Activated T-helper 17 cell treated with anti-CD3 and anti-CD28 coated beads, Interleukin-2, amount 50 U/mL, for 72 hours (primary cell): ENCODE data around the gene EGFR. TPM values are rescaled to one million over a fixed set of nuclear protein-coding genes. Genes with fewer than 3 reads are reported as not detected.

Source experiments
- ATAC-seq: fragments of 150-1000 bp; cut with Tn5 transposase; replicated peaks from 2 replicates; pipeline ENCODE4 v1.10.0; 2021; ENCODE audit warnings: mild to moderate bottlenecking, moderate library complexity
- H3K27ac Mint-ChIP-seq: one replicate; pipeline ENCODE4 v1.8.0; 2022; ENCODE audit warnings: mixed read lengths
- H3K27me3 Mint-ChIP-seq: one replicate; pipeline ENCODE4 v1.8.0; 2022; ENCODE audit warnings: mixed read lengths
- H3K36me3 Mint-ChIP-seq: one replicate; pipeline ENCODE4 v1.8.0; 2022; ENCODE audit warnings: low read depth, mild to moderate bottlenecking, mixed read lengths
- H3K4me1 Mint-ChIP-seq: one replicate; pipeline ENCODE4 v1.8.0; 2022; ENCODE audit warnings: mixed read lengths
- H3K4me3 Mint-ChIP-seq: one replicate; pipeline ENCODE4 v1.8.0; 2022; ENCODE audit warnings: mild to moderate bottlenecking, mixed read lengths
- H3K9me3 Mint-ChIP-seq: one replicate; pipeline ENCODE4 v1.8.0; 2022; ENCODE audit warnings: mixed read lengths
- total RNA-seq, 2 donors: library from RNA; stranded (reverse); gene quantifications; one replicate each; pipeline ENCODE4 v1.2.3, GENCODE V29; 2022

The EGFR gene
- total RNA-seq, 2 donors from 2014 or later: 0.02 TPM; not detected in 1

DNA sequence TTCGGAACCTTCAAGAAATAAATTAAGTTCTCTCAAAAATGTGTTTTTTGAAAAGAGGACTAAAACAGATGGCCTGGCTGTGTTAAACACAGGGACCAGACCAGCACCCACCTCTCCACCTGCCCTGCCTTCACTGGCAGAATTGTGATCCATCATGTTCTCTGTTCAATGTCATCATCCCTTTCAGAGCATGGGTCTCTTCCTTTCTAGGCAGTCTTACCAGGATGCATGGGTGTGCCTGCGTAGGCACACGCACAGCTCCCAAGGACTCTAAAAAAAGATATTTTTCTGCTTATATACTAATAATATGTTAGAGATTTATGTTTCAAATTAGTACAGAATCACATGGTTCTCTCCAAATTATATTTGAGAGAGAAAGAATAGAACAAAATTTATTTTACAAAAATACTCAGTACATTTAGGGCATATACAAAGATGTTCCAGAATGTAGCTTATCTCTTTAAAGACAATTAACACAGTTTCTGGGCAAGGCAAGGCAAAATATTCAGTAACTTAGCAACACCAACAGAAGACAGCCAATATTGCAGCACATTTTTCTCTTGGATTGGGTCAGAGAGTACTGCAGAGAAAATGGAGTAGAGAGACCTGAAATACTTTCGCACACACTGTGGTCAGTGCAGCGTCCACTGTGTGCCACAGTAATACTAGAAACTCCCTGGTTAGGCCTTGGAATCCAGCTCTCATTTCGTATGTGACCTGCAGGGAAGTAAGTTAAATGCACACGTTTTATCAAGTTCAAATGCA is 52.8 kb downstream of the EGFR start:
- ATAC-seq: no peak
- no peaks in the 10 kb centered on the region for H3K36me3 Mint-ChIP-seq
- H3K9me3 Mint-ChIP-seq: peaks cover 5% of the 10 kb centered on the region
- peaks cover 15% of the 10 kb centered on the region for H3K27me3 Mint-ChIP-seq
- no peak overlapping the region for H3K4me3 Mint-ChIP-seq
- no peak overlapping the region for H3K27ac Mint-ChIP-seq
- peaks cover 15% of the 10 kb centered on the region for H3K4me1 Mint-ChIP-seq

DNA sequence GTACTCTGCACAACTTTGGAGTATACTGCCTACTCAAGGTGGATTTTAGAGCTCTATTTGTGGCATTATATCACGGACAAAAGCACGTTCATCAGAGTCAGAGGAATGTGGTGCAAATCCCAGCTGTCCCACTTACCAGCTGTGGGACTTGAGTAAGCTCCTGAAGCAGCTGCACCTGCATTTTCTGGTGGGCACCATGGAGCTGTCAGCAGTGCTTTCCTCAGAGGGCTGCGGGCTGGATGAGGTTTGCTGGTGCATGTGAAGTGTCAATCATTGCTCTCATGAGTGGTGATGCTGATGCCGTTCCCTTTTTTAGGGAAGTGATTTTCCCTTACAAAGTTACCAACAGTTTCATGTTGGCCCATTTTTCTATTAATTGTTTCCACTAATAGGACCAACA is 53.4 kb downstream of the EGFR start:
- no peaks in the 10 kb centered on the region for H3K36me3 Mint-ChIP-seq
- H3K4me1 Mint-ChIP-seq: peaks cover 15% of the 10 kb centered on the region
- H3K4me3 Mint-ChIP-seq: no peak overlapping the region
- H3K9me3 Mint-ChIP-seq: peaks cover 5% of the 10 kb centered on the region
- ATAC-seq: no peak
- no peak overlapping the region for H3K27ac Mint-ChIP-seq
- peaks cover 12% of the 10 kb centered on the region for H3K27me3 Mint-ChIP-seq

DNA sequence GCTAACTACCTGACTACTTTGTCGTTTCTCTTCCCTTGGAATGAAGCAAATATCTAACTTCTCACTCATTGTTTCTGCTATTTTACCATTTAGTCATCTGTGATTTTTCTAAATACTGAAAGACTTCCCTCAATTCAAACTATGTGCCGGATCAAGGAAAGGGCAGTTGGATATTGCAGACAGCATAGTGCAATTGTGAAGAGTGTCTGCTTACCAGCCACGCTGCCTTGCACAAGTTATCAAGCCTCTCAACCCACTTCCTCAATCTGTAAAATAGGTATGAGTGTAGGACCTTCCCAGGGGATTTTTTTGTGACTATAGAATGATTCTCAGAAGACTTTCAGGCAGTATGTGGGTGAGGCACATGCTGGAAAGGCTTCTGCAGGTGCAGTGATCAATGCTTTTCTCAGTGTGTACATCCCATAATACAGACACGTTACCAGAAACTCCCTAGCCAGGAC is 54.3 kb downstream of the EGFR start:
- peak; percentile 75 for ATAC-seq
- peaks cover 15% of the 10 kb centered on the region for H3K4me1 Mint-ChIP-seq
- peaks cover 5% of the 10 kb centered on the region for H3K9me3 Mint-ChIP-seq
- no peaks in the 10 kb centered on the region for H3K36me3 Mint-ChIP-seq
- peak overlapping the region; percentile 82 for H3K4me3 Mint-ChIP-seq
- peaks cover 9% of the 10 kb centered on the region for H3K27me3 Mint-ChIP-seq
- no peak overlapping the region for H3K27ac Mint-ChIP-seq

DNA sequence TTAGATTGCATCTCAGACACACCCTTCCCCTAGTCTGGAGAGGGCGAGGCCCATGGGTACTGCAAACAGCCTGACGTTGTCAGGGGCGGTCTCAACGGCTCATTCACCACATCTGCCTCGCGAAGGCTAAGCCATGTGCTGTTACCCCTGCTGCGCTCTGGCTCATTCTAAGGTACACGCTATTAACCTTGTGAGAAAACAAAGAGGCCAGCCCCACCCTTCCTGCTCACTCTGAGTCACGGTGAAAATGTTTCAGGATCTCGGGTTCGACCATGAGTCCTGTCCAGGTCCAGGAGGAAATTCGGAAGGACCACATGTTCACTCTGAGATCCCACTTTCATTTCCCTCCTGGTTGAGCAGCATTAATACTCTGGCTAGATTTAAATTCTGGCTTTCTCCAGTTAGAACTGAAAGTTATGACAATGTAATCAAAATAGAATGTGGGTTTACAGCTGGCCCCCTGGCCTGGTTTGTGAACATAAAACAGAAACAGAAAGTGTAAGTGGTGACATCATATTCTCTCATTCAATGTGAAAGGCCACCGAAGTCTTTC is 55.2 kb downstream of the EGFR start:
- H3K27me3 Mint-ChIP-seq: peaks cover 3% of the 10 kb centered on the region
- H3K36me3 Mint-ChIP-seq: no peaks in the 10 kb centered on the region
- H3K27ac Mint-ChIP-seq: peak overlapping the region; percentile 95
- peak; percentile 82 for ATAC-seq
- peaks cover 5% of the 10 kb centered on the region for H3K9me3 Mint-ChIP-seq
- H3K4me3 Mint-ChIP-seq: peak overlapping the region; percentile 82
- peaks cover 15% of the 10 kb centered on the region for H3K4me1 Mint-ChIP-seq

DNA sequence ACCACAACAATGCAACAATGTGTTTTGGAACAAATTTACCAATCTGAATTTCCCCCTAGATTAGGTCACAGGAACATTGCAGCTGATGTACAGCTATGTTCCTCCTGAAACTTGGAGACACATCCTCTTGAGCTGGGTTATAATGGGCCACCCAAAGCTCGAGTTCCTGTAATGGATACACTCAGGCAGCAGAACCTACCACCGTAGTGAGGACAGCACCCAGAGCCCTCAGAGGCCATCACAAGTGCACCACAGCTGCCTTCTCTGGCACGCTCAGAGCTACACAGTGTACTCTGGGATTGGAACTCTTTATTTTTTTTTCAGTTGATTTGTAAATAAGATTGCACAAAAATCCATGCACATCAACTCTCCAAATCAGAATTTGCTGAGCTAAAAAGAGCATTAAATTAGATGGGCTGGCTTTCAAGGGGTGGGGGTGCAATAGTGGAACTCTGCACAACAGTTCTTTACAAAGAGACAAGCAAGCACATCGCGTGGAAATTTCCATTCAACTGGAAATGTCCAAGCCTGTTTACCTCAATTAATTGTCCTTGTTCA is 56.7 kb downstream of the EGFR start:
- H3K4me3 Mint-ChIP-seq: no peak overlapping the region
- peaks cover 5% of the 10 kb centered on the region for H3K9me3 Mint-ChIP-seq
- peaks cover 15% of the 10 kb centered on the region for H3K4me1 Mint-ChIP-seq
- H3K27ac Mint-ChIP-seq: no peak overlapping the region
- H3K27me3 Mint-ChIP-seq: no peaks in the 10 kb centered on the region
- no peak for ATAC-seq
- H3K36me3 Mint-ChIP-seq: no peaks in the 10 kb centered on the region

DNA sequence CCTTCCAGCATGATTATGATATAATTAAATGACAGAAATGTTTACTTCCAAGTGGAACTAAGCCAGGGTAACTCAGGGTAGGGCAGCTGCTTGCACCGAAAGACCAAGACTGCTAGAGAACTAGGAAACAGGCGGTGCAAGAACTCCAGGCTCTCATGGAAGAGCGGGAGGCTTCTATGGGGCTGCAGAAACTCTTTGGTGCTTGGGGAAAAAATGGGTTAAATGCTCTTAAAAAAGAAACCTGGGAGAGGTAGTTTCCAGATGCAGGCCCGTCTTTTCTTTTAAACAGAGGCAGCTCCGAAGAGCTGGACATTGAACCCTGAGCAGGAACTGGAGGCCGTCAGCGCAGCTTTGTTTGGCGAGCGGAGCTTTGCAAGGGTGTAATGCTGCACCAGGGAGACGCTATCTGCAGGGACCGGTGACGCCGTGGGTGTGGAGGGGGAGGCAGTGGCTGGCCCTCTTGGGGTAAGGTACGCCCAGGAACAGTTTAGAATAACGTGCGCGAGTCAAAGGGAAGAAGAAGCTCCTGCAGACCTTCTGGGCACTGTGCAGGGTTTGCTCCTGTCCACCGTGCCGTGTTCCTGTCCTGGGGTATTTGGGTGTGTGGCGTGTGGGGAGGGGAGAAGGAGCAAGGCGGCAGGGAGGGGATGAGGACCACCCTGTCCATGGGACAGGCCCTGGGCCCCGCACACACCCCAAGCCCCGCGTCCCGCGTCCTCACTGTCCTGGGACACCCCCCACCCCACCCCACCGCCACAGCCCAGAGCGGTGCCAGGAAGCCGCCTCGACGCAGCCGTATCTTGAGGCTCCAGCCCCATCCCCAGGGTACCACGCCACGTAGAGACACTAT is 59.0 kb downstream of the EGFR start:
- Mint-ChIP-seq H3K4me3 (no peak overlapping the region), H3K9me3 (peaks cover 5% of the 10 kb centered on the region), H3K27ac (no peak overlapping the region), H3K4me1 (peaks cover 14% of the 10 kb centered on the region), H3K27me3 (peaks cover 2% of the 10 kb centered on the region), H3K36me3 (no peaks in the 10 kb centered on the region)
- no peak for ATAC-seq

DNA sequence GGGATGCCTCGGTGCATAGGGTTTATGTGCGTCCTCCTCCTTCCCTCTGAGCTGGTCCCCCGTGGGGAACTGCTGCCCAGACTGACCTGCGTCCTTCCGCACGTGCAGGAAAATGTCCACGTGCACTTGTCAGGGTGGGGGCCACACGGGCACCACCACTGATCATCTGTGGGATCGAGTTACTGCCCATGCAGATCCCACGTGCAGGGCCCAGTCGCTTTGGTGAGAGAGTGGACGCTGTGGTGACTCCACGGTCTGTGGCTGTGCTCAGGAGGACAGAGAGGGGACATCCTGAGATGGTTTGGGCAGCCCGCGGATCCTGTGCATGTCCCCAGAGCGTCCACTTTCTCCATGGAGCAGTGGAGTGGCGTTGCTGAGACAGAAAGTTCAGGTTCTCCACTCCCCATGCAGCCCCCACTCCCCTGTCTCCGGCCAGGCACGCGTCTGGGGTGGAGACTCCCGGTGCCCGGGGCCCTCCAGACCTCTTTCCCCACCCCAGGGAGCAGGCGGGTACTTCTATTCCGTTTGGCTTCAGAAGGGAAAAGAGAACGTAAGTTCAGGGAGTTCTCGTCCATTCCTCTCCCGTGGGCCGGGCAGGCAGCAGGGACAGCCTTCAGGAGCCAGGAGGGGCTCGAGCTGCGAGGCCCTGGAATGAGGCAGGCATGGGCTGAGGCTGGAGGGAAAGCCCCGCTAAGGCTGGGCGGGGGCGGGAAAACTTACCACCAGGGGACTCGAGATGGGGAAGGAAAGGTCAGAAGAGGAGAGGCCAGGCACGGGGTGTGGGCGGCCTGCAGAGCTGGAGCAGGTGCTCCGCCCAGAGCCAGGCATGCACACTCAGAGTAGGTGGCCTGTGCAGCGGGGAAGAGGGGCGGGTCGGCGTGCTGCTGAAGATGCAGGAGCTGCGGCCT is 59.9 kb downstream of the EGFR start:
- Mint-ChIP-seq H3K27me3 (peaks cover 4% of the 10 kb centered on the region), H3K9me3 (peaks cover 4% of the 10 kb centered on the region), H3K4me3 (no peak overlapping the region), H3K27ac (no peak overlapping the region), H3K4me1 (peaks cover 6% of the 10 kb centered on the region), H3K36me3 (no peaks in the 10 kb centered on the region)
- ATAC-seq: no peak

DNA sequence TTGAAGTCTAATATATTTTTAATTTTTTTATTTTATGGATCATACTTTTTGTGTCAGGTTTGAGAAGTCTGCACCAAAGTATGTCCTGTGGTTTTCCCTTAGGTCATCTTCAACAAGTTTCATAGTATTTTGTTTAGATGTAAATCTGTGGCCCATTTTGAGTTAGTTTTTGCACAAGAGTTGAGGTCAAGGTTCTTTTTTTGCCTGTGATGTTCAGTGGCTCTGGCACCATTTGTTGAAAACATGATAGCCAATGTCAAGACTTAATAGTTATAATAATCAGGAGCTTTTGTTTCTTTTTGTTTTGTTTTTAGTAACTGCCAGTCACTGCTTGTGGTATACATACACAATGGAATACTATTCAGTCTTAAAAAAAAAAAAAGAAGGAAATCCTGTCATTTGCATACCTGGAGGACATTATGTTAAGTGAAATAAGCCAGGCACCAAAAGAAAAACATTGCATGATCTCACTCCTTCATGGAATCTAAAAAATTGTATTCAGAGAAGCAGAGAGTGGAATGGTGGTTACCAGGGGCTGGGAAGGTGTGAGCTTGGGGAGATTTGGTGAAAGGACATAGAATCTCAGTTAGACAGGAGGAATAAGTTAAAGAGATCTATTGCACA is 61.3 kb downstream of the EGFR start:
- Mint-ChIP-seq H3K9me3 (no peaks in the 10 kb centered on the region), H3K4me3 (no peak overlapping the region), H3K27me3 (peaks cover 8% of the 10 kb centered on the region), H3K4me1 (no peaks in the 10 kb centered on the region), H3K36me3 (no peaks in the 10 kb centered on the region), H3K27ac (no peak overlapping the region)
- ATAC-seq: no peak

DNA sequence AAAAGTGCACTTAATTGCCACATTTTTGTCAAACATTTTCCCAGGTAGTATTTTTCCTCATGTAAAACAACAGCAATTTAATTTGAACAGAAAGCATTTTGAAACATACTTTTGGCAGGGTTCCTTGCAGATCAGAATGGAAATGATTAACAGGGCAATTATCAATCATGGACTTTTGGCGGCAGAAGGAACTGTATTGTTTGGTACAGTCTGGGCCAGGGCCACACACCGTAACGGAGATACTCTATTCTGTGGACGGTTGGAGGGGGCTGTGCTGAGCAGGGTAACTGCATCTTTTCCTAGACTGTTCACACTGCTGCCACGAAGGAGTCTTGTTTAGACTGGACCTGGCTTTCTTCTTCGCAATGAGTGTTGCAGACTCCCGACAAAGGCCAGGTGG is 62.3 kb downstream of the EGFR start:
- peaks cover 11% of the 10 kb centered on the region for H3K27me3 Mint-ChIP-seq
- ATAC-seq: no peak
- no peaks in the 10 kb centered on the region for H3K9me3 Mint-ChIP-seq
- no peaks in the 10 kb centered on the region for H3K36me3 Mint-ChIP-seq
- no peak overlapping the region for H3K4me3 Mint-ChIP-seq
- no peak overlapping the region for H3K27ac Mint-ChIP-seq
- H3K4me1 Mint-ChIP-seq: no peaks in the 10 kb centered on the region

DNA sequence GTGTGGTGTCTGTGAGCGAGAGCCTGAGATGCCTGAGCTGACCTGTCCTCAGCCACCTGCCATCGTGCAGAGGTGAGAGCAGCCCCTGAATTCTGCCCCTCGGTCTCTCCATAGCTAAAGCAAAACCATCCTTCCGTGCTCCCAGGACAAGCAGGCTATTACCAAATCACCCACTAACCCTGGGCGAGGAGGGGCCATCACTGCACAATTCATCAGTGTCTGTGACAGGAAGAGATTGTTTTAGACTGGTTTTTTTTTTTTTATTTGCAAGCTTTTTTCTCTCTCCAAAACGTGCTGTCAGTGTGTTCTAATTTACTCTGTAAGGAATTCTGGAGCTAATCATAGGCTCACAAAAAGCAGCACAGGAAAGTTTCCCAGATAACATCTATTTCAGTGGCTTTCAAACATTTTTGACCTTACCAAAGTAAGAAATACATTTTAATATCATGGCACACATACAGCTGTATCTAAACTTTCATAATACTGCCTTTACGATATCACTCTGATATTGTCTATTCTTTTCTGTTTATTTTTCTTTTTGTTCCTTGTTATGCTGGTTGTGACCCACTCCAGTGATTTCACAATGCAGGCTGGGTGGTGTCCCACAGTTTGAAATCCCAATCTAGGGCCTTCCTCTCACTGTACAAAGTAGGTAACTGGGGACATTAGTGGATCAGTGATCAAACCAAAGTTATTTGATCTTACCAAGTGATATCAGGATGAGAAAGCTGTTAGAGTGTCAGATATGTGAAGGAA is 62.8 kb downstream of the EGFR start:
- no peaks in the 10 kb centered on the region for H3K36me3 Mint-ChIP-seq
- H3K27me3 Mint-ChIP-seq: peaks cover 11% of the 10 kb centered on the region
- no peaks in the 10 kb centered on the region for H3K9me3 Mint-ChIP-seq
- H3K4me3 Mint-ChIP-seq: no peak overlapping the region
- H3K27ac Mint-ChIP-seq: no peak overlapping the region
- H3K4me1 Mint-ChIP-seq: peaks cover 3% of the 10 kb centered on the region
- no peak for ATAC-seq

DNA sequence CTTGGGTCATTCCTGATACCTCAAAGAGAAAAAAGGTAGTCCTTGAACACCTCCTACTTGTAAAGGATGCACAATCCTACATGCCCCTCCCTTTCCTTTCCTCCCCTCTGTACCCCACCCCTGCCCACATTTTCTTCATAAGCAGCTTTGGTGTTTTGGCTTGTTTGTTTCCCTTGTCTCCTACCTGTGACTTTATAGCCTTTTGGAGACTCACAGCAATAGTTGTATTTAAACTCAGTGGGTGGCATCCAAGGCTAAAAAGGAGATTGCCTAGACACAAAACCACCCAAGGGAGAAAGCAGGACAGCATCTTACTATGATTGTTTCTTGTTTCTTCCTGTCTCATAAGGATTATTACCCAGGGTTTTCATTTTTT is 63.4 kb downstream of the EGFR start:
- ATAC-seq: no peak
- H3K4me1 Mint-ChIP-seq: peaks cover 7% of the 10 kb centered on the region
- H3K27me3 Mint-ChIP-seq: peaks cover 11% of the 10 kb centered on the region
- H3K9me3 Mint-ChIP-seq: no peaks in the 10 kb centered on the region
- no peak overlapping the region for H3K27ac Mint-ChIP-seq
- H3K36me3 Mint-ChIP-seq: no peaks in the 10 kb centered on the region
- H3K4me3 Mint-ChIP-seq: no peak overlapping the region

DNA sequence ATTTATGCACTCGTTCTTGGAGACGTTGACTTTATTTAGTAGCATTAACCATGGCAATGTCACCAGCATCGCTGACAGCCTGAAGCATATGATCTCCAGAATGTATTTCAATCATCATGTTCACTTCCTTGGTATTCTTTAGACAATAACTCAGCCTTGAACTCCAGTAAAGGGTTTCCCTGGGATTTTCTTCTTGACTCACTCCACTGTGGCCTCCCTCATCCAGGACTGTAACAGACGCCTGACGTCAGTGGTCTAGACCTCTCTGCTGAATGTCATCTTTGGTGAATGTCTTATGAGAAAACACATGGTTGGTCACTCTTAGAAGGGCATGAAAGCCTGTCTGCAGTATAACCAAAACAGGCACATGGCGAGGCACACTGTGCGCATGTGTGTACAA is 64.4 kb downstream of the EGFR start:
- ATAC-seq: no peak
- H3K36me3 Mint-ChIP-seq: no peaks in the 10 kb centered on the region
- no peak overlapping the region for H3K4me3 Mint-ChIP-seq
- H3K27ac Mint-ChIP-seq: no peak overlapping the region
- no peaks in the 10 kb centered on the region for H3K9me3 Mint-ChIP-seq
- H3K4me1 Mint-ChIP-seq: peaks cover 11% of the 10 kb centered on the region
- H3K27me3 Mint-ChIP-seq: peaks cover 11% of the 10 kb centered on the region

DNA sequence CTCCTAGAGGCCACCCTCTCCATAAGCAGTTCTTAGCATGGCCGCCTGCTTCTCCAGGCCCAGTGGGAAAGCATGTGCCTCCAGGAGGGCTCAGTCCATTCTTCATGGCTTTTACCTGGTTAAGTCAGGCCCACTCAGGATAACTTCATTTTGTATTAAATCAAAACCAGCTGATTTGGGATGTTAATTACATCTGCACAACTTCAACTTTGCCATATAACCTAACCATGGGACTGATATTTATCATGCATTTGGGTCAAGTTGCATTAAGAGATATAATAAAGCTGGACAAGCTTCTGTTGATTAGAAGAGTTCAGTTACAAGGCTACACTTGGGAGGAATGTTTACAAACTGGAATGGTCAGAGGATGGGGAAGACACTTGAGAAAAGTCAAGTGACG is 65.5 kb downstream of the EGFR start:
- no peak for ATAC-seq
- Mint-ChIP-seq H3K4me1 (peaks cover 11% of the 10 kb centered on the region), H3K36me3 (no peaks in the 10 kb centered on the region)

More for the DNA sequence above, 65.5 kb downstream of the EGFR start:
- no peaks in the 10 kb centered on the region for H3K9me3 Mint-ChIP-seq
- H3K27me3 Mint-ChIP-seq: peaks cover 11% of the 10 kb centered on the region
- H3K27ac Mint-ChIP-seq: no peak overlapping the region
- no peak overlapping the region for H3K4me3 Mint-ChIP-seq
